ENCODE data around the gene IVL. TPM values are rescaled to one million over a fixed set of nuclear protein-coding genes. Genes with fewer than 3 reads are reported as not detected.

The IVL gene
- total and polyA plus RNA-seq, 9 donors = 0.11 to 8.1 (median 0.32) TPM; not detected in 5

Other genes starting within 250 kb of the IVL start
- gene LCE2D, start 245.2 kb upstream of the IVL start, total RNA-seq = not detected
- not detected for gene LCE2D, start 245.2 kb upstream of the IVL start, polyA plus RNA-seq (ENCODE audit: insufficient read depth in 1 of 8, insufficient read length in 8 of 8, low replicate concordance in 1 of 8)
- not detected for gene LCE2C, start 233.3 kb upstream of the IVL start, total RNA-seq
- not detected for gene LCE2C, start 233.3 kb upstream of the IVL start, polyA plus RNA-seq (ENCODE audit: insufficient read depth in 1 of 8, insufficient read length in 8 of 8, low replicate concordance in 1 of 8)
- gene LCE2B, start 222.4 kb upstream of the IVL start, total RNA-seq = not detected
- gene LCE2B, start 222.4 kb upstream of the IVL start, polyA plus RNA-seq (ENCODE audit: insufficient read depth in 1 of 8, insufficient read length in 8 of 8, low replicate concordance in 1 of 8) = not detected
- not detected for gene LCE2A, start 210.2 kb upstream of the IVL start, total RNA-seq
- gene LCE2A, start 210.2 kb upstream of the IVL start, polyA plus RNA-seq (ENCODE audit: insufficient read depth in 1 of 8, insufficient read length in 8 of 8, low replicate concordance in 1 of 8) = not detected
- gene LCE4A, start 200.4 kb upstream of the IVL start, total RNA-seq = not detected
- gene LCE4A, start 200.4 kb upstream of the IVL start, polyA plus RNA-seq (ENCODE audit: insufficient read depth in 1 of 8, insufficient read length in 8 of 8, low replicate concordance in 1 of 8) = not detected
- gene KPRP, start 150.5 kb upstream of the IVL start, total RNA-seq = not detected
- not detected for gene KPRP, start 150.5 kb upstream of the IVL start, polyA plus RNA-seq (ENCODE audit: insufficient read depth in 1 of 8, insufficient read length in 8 of 8, low replicate concordance in 1 of 8)
- not detected for gene LCE1F, start 133.4 kb upstream of the IVL start, total RNA-seq
- not detected for gene LCE1F, start 133.4 kb upstream of the IVL start, polyA plus RNA-seq (ENCODE audit: insufficient read depth in 1 of 8, insufficient read length in 8 of 8, low replicate concordance in 1 of 8)
- not detected for gene LCE1E, start 122.3 kb upstream of the IVL start, total RNA-seq
- not detected for gene LCE1E, start 122.3 kb upstream of the IVL start, polyA plus RNA-seq (ENCODE audit: insufficient read depth in 1 of 8, insufficient read length in 8 of 8, low replicate concordance in 1 of 8)
- gene LCE1D, start 111.8 kb upstream of the IVL start, total RNA-seq = not detected
- not detected for gene LCE1D, start 111.8 kb upstream of the IVL start, polyA plus RNA-seq (ENCODE audit: insufficient read depth in 1 of 8, insufficient read length in 8 of 8, low replicate concordance in 1 of 8)
- gene LCE1C, start 101.9 kb upstream of the IVL start, total RNA-seq = not detected
- not detected for gene LCE1C, start 101.9 kb upstream of the IVL start, polyA plus RNA-seq (ENCODE audit: insufficient read depth in 1 of 8, insufficient read length in 8 of 8, low replicate concordance in 1 of 8)
- not detected for gene LCE1B, start 96.6 kb upstream of the IVL start, total RNA-seq
- not detected for gene LCE1B, start 96.6 kb upstream of the IVL start, polyA plus RNA-seq (ENCODE audit: insufficient read depth in 1 of 8, insufficient read length in 8 of 8, low replicate concordance in 1 of 8)
- gene LCE1A, start 81.1 kb upstream of the IVL start, total RNA-seq = not detected
- gene LCE1A, start 81.1 kb upstream of the IVL start, polyA plus RNA-seq (ENCODE audit: insufficient read depth in 1 of 8, insufficient read length in 8 of 8, low replicate concordance in 1 of 8) = not detected
- gene LCE6A, start 65.7 kb upstream of the IVL start, total RNA-seq = not detected
- not detected for gene LCE6A, start 65.7 kb upstream of the IVL start, polyA plus RNA-seq (ENCODE audit: insufficient read depth in 1 of 8, insufficient read length in 8 of 8, low replicate concordance in 1 of 8)
- gene LCE7A, start 48.5 kb upstream of the IVL start, total RNA-seq = not detected
- not detected for gene LCE7A, start 48.5 kb upstream of the IVL start, polyA plus RNA-seq (ENCODE audit: insufficient read depth in 1 of 8, insufficient read length in 8 of 8, low replicate concordance in 1 of 8)
- gene SMCP, start 30.2 kb upstream of the IVL start, total RNA-seq = not detected
- gene SMCP, start 30.2 kb upstream of the IVL start, polyA plus RNA-seq (ENCODE audit: insufficient read depth in 1 of 8, insufficient read length in 8 of 8, low replicate concordance in 1 of 8) = not detected
- gene SPRR5, start 38.7 kb downstream of the IVL start, total RNA-seq = not detected
- not detected for gene SPRR5, start 38.7 kb downstream of the IVL start, polyA plus RNA-seq (ENCODE audit: insufficient read depth in 1 of 8, insufficient read length in 8 of 8, low replicate concordance in 1 of 8)
- not detected for gene SPRR4, start 62.1 kb downstream of the IVL start, total RNA-seq
- gene SPRR4, start 62.1 kb downstream of the IVL start, polyA plus RNA-seq (ENCODE audit: insufficient read depth in 1 of 8, insufficient read length in 8 of 8, low replicate concordance in 1 of 8) = not detected
- not detected for gene SPRR1A, start 75.5 kb downstream of the IVL start, total RNA-seq
- not detected for gene SPRR1A, start 75.5 kb downstream of the IVL start, polyA plus RNA-seq (ENCODE audit: insufficient read depth in 1 of 8, insufficient read length in 8 of 8, low replicate concordance in 1 of 8)
- gene SPRR3, start 93.2 kb downstream of the IVL start, total RNA-seq = not detected
- gene SPRR3, start 93.2 kb downstream of the IVL start, polyA plus RNA-seq (ENCODE audit: insufficient read depth in 1 of 8, insufficient read length in 8 of 8, low replicate concordance in 1 of 8) = 10 to 100 TPM in 1 of 8 donors, 1 to 10 TPM in 1, under 1 TPM in 2, not detected in 4; 0.18 to 38.9 (median 0.90) TPM
- gene SPRR1B, start 122.7 kb downstream of the IVL start, total RNA-seq = not detected
- 1 to 10 TPM in 1 of 8 donors, under 1 TPM in 1, not detected in 6; 0.73 to 2.8 TPM for gene SPRR1B, start 122.7 kb downstream of the IVL start, polyA plus RNA-seq (ENCODE audit: insufficient read depth in 1 of 8, insufficient read length in 8 of 8, low replicate concordance in 1 of 8)
- not detected for gene SPRR2D, start 132.6 kb downstream of the IVL start, total RNA-seq
- not detected for gene SPRR2D, start 132.6 kb downstream of the IVL start, polyA plus RNA-seq (ENCODE audit: insufficient read depth in 1 of 8, insufficient read length in 8 of 8, low replicate concordance in 1 of 8)
- not detected for gene SPRR2A, start 149.0 kb downstream of the IVL start, total RNA-seq
- gene SPRR2A, start 149.0 kb downstream of the IVL start, polyA plus RNA-seq (ENCODE audit: insufficient read depth in 1 of 8, insufficient read length in 8 of 8, low replicate concordance in 1 of 8) = not detected
- gene SPRR2B, start 163.1 kb downstream of the IVL start, total RNA-seq = not detected
- under 1 TPM in 1 of 8 donors, not detected in 7; 0.50 TPM for gene SPRR2B, start 163.1 kb downstream of the IVL start, polyA plus RNA-seq (ENCODE audit: insufficient read depth in 1 of 8, insufficient read length in 8 of 8, low replicate concordance in 1 of 8)
- not detected for gene SPRR2E, start 186.0 kb downstream of the IVL start, total RNA-seq
- gene SPRR2E, start 186.0 kb downstream of the IVL start, polyA plus RNA-seq (ENCODE audit: insufficient read depth in 1 of 8, insufficient read length in 8 of 8, low replicate concordance in 1 of 8) = not detected
- gene SPRR2F, start 205.0 kb downstream of the IVL start, total RNA-seq = not detected
- under 1 TPM in 1 of 8 donors, not detected in 7; 0.28 TPM for gene SPRR2F, start 205.0 kb downstream of the IVL start, polyA plus RNA-seq (ENCODE audit: insufficient read depth in 1 of 8, insufficient read length in 8 of 8, low replicate concordance in 1 of 8)
- not detected for gene SPRR2G, start 242.3 kb downstream of the IVL start, total RNA-seq
- gene SPRR2G, start 242.3 kb downstream of the IVL start, polyA plus RNA-seq (ENCODE audit: insufficient read depth in 1 of 8, insufficient read length in 8 of 8, low replicate concordance in 1 of 8) = not detected

All from muscle of leg (tissue), 9 donors.